ENCODE measurements around the gene ESR2. TPM values are rescaled to one million over a fixed set of nuclear protein-coding genes. Genes with fewer than 3 reads are reported as not detected.

The ESR2 gene
- total and polyA plus RNA-seq, 2 donors (not counting 3 experiments of a cell fraction or from before 2014, with no cell fraction given), result 0.10 to 0.58 TPM

- Histone ChIP-seq H3K4me2 (ENCODE audit: insufficient read depth, low read length) (no peak overlapping the region), H3K4me3 (replicated peaks in 1 of 3; ENCODE audit: insufficient read depth in 1 of 3, low read depth in 1 of 3, low read length in 3 of 3) (no peak overlapping the region), H3K9me1 (replicated peaks; ENCODE audit: control insufficient read depth, extremely low read depth, insufficient read depth, low read length) (no peaks in the 10 kb centered on the region), H3K9me3 (replicated peaks; ENCODE audit: control insufficient read depth, insufficient read depth, low read length) (no peaks in the 10 kb centered on the region), H3K27ac (ENCODE audit: insufficient read depth, low read depth, low read length) (no peak overlapping the region), H3K9ac (replicated peaks; ENCODE audit: extremely low read depth, insufficient read depth, low read length) (no peak overlapping the region), H3K27me3 (ENCODE audit: control insufficient read depth in 2 of 2, insufficient read depth in 2 of 2, low read length in 2 of 2) (no peaks in the 10 kb centered on the region), H2AFZ (ENCODE audit: low read depth, low read length) (no peak overlapping the region), H3K4me1 (ENCODE audit: control insufficient read depth, extremely low read depth, insufficient read depth, low read length) (no peaks in the 10 kb centered on the region), H3K79me2 (ENCODE audit: control insufficient read depth, insufficient read depth, low read length) (no peaks in the 10 kb centered on the region), H4K20me1 (replicated peaks; ENCODE audit: control insufficient read depth, extremely low read depth, insufficient read depth, low read length) (no peaks in the 10 kb centered on the region), H3K36me3 (ENCODE audit: control insufficient read depth in 2 of 2, extremely low read depth in 1 of 2, insufficient read depth in 2 of 2, low read length in 2 of 2) (no peaks in the 10 kb centered on the region)
- DNase-seq (ENCODE audit: low read depth, low spot score) (peak; percentile 10), FAIRE-seq (peak; percentile 59)
- BruUV-seq (replicated peaks), result no TSS peak
- ChIA-PET POLR2A (no interaction called here), CTCF (interaction anchor here (0.5 to 5.2 kb wide), 14 partner anchors 9 to 312 kb away, joined by 3 to 36 read pairs (median 4); partner anchors contain the start of gene ESR2)
- TF ChIP-seq EZH2 (IDR thresholded peaks at IDR 0.05; ENCODE audit: borderline replicate concordance, low read depth, low read length, severe bottlenecking), result no peak
- no peak for TF ChIP-seq MAX (IDR thresholded peaks at IDR 0.05; ENCODE audit: insufficient read depth, insufficient read length)
- TF ChIP-seq JUN (IDR thresholded peaks at IDR 0.05; ENCODE audit: borderline replicate concordance, insufficient read depth, insufficient read length, low read depth), result no peak
- peak; percentile 53 to 56 for TF ChIP-seq CTCF (IDR thresholded peaks at IDR 0.05; ENCODE audit: extremely low read depth in 1 of 2, insufficient read depth in 1 of 2, low read depth in 1 of 2, low read length in 2 of 2)
- TF ChIP-seq POLR2AphosphoS5 (IDR thresholded peaks at IDR 0.05; ENCODE audit: insufficient read depth, low read depth, low read length), result no peak
- no peak for TF ChIP-seq GATA2 (IDR thresholded peaks at IDR 0.05; ENCODE audit: insufficient read depth, insufficient read length, low read depth, low read length)
- TF ChIP-seq MYC (IDR thresholded peaks at IDR 0.05; ENCODE audit: low read depth, low read length), result no peak
- dilution Hi-C loops (cut with MboI; ENCODE audit: extremely low pct_ligation_motif_present, low sequenced_read_pairs), result no loop called here
- intact Hi-C loops (cut with micrococcal nuclease), result loop anchor here (2.0 kb wide), 1 partner anchor 234 kb away; the partner anchor contains the start of gene ESR2
Measured at GRCh38 chr14:64060648-64061096, 233.5 kb downstream of the ESR2 start.
